Measurements from ENCODE around the gene TIMM13.

TIMM13 gene

DNA sequence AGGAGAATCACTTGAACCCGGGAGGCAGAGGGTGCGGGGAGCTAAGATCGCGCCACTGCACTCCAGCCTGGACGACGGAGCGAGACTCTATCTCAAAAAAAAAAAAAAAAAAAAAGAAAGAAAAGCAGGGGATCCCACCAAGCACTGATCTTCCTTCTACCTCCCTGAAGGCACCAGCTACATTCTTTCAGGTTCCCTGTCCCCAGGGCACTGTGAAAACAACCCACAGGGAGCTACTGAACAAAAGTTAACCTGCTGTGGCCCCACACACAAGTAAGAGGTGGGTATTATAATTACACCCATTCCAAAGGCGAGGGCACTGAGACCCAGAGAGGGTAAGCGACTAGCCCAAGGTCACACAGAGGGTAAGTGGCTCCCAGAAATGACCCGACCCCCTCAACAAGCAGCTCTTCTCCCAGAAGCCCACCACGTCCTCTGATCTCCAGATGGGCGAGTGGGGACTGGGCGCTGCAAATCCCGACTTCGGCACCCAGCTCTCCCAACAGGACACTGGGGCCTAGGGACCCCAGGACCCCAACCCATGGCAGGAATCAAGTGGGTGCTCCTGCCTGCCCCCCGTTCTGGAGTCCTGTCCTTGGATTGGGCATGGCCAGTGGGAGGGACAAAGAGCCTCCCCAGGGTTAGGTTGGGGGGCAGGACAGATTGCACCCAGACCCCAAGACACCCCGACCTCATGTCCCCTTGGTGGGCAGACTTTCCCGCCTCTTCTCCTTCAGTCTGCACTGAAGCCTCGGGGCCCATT, 27.0 kb upstream of the TIMM13 start:
- no peak overlapping the region for H3K4me3 ChIP-seq (ENCODE audit: low read length)
- no peak for DNase-seq (ENCODE audit: low read depth)
- TF ChIP-seq, protein P1, sequence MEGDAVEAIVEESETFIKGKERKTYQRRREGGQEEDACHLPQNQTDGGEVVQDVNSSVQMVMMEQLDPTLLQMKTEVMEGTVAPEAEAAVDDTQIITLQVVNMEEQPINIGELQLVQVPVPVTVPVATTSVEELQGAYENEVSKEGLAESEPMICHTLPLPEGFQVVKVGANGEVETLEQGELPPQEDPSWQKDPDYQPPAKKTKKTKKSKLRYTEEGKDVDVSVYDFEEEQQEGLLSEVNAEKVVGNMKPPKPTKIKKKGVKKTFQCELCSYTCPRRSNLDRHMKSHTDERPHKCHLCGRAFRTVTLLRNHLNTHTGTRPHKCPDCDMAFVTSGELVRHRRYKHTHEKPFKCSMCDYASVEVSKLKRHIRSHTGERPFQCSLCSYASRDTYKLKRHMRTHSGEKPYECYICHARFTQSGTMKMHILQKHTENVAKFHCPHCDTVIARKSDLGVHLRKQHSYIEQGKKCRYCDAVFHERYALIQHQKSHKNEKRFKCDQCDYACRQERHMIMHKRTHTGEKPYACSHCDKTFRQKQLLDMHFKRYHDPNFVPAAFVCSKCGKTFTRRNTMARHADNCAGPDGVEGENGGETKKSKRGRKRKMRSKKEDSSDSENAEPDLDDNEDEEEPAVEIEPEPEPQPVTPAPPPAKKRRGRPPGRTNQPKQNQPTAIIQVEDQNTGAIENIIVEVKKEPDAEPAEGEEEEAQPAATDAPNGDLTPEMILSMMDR (IDR thresholded peaks at IDR 0.05; ENCODE audit: insufficient read depth, low read depth, low read length, missing control alignments), result no peak

DNA sequence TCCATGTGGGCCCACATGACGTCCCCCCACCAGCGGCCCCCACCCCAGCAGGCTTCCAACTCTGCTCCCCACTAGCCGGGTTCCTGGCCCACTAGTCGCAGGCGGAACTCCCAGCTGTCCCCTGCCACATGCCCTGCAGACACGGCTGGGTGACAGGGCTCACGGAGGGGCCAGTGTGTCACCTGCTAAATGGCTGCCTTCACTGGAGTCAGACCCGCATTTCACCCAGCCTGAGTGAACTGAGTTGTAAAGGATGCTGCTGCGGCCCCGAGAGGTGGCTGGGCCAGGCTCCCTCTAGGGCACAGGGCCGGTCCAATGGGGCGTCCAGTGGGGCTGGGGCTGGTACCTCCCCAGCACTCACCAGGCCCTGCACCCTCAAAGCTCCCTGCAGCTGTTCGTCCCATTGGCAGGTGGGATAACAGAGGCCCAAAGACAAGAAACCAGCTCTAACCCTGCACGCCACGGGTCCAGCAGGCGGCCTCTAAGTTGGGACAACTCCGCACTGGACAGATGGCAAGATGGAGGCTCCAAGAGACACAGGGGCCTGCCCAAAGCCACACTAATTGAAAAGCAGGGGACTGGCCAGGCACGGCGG, 26.1 kb upstream of the TIMM13 start:
- H3K4me3 ChIP-seq (ENCODE audit: low read length), result no peak overlapping the region
- TF ChIP-seq, protein P1 (IDR thresholded peaks at IDR 0.05; ENCODE audit: insufficient read depth, low read depth, low read length, missing control alignments), result no peak
- DNase-seq (ENCODE audit: low read depth), result no peak

DNA sequence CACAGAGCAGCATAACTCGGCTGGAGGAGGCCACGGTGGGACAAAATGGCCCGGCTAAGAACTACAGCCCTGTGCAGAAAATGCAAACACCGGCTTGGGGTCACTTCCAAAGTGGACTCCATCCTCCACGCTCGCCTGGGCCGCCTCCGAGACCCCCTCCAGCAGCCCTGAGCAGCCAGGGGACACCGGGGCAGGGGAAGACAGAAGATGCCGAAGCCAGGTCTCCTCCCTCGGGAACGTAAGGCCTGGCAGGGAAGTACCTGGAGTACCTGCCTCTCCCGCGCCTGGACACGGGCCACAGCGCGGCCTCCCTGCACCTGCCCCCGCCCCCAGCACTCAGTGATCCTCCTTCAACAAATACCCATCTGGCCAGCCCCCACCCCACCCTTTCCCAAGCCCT, 24.4 kb upstream of the TIMM13 start:
- TF ChIP-seq, protein P1 (IDR thresholded peaks at IDR 0.05; ENCODE audit: insufficient read depth, low read depth, low read length, missing control alignments), result no peak
- DNase-seq (ENCODE audit: low read depth), result no peak
- no peak overlapping the region for H3K4me3 ChIP-seq (ENCODE audit: low read length)

DNA sequence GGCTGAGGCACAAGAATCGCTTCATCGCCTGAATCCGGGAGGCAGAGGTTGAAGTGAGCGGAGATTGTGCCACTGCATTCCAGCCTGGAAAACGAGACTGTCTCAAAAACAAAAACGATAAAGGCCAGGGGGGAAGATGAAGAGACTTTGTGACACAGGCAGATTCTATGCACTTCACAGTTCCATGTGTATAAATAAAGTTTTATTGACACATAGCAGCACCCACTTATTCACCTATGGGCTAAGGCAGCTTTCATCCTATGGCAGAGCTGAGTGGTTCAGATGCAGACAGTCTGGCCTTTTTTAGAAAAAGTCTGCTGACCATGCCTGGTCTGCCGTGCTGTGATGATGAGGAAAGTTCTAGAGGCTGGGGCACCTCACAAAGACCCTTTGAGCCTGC, 23.8 kb upstream of the TIMM13 start:
- TF ChIP-seq, protein P1 (IDR thresholded peaks at IDR 0.05; ENCODE audit: insufficient read depth, low read depth, low read length, missing control alignments), result no peak
- no peak for DNase-seq (ENCODE audit: low read depth)

DNA sequence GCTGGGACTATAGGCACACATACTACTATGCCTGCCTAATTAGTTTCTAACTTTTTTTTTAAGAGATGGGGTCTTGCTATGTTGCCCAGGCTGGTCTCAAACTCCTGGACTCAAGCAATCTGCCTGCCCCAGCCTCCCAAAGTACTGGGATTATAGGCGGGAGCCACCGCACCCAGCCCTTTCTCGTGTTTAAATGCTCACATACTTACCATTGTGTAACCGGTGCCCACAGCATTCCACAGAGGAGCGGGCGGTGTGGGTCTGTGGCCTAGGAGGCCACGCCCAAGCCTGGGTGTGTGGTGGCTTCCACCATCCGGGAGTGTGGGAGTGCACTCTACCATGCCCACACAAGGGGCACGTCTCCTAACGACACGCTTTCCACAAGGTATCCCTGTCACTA, 21.6 kb upstream of the TIMM13 start:
- no peak overlapping the region for H3K4me3 ChIP-seq (ENCODE audit: low read length)
- no peak for DNase-seq (ENCODE audit: low read depth)
- TF ChIP-seq, protein P1 (IDR thresholded peaks at IDR 0.05; ENCODE audit: insufficient read depth, low read depth, low read length, missing control alignments), result no peak

More for the DNA sequence above, 23.8 kb upstream of the TIMM13 start:
- H3K4me3 ChIP-seq (ENCODE audit: low read length), result no peak overlapping the region

DNA sequence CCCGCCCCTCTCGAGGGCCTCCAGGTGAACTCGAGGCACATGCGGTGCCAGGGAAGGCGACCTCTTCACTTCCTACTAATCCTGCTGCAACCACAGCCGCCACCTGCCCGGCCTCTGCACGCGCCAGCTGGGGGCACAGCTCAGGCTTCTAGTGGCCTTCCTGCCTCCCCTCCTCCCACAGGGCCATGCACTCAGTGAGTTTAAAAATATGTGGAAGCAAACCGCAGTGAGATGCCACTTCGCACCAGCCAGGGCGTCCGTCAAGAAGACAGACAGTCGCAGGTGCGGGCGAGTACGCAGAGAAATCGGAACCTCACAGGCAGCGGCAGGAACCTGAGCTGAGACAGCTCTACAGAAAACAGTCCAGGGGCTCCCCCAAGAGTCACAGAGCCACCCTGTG, 19.0 kb upstream of the TIMM13 start:
- H3K4me3 ChIP-seq (ENCODE audit: low read length), result no peak overlapping the region
- TF ChIP-seq, protein P1 (IDR thresholded peaks at IDR 0.05; ENCODE audit: insufficient read depth, low read depth, low read length, missing control alignments), result no peak
- DNase-seq (ENCODE audit: low read depth), result no peak

Data from epithelial cell of esophagus (primary cell).